GM12874 (cell line): Measurements from ENCODE around the gene IL17F.

Experiments used
- TF ChIP-seq, protein P1 (sequence below): IDR thresholded peaks from 2 replicates; pipeline ENCODE4 v1.5.1; 2011; ENCODE audit warnings: low read depth, mild to moderate bottlenecking, control low read depth, low read length, moderate library complexity; ENCODE audit not compliant: insufficient read depth

The IL17F gene

DNA sequence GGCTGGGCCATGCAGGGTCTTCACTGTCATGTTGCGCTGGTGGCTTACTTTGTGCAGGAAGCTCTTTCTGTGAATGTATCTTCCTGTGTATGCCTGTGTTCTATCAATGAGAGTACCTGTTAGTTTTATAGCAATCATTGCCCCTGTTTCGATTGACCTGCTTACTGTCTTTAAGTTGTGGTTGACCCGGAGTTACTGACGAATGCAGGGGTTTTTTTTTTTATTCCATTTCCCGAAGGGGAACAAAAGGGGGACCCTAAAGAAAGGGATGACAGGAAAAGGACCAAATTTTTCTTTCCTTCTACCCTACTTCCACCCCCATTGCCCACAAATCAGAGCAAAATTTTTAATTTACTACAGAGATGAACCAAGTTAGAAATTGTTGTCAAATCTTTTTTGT, at the start of gene IL17F:
Gene IL17F (minus strand): TSS at position 101 of the 400 bp plus-strand sequence. CDS start 71 bp downstream, at position 30.
- TF ChIP-seq, protein P1, sequence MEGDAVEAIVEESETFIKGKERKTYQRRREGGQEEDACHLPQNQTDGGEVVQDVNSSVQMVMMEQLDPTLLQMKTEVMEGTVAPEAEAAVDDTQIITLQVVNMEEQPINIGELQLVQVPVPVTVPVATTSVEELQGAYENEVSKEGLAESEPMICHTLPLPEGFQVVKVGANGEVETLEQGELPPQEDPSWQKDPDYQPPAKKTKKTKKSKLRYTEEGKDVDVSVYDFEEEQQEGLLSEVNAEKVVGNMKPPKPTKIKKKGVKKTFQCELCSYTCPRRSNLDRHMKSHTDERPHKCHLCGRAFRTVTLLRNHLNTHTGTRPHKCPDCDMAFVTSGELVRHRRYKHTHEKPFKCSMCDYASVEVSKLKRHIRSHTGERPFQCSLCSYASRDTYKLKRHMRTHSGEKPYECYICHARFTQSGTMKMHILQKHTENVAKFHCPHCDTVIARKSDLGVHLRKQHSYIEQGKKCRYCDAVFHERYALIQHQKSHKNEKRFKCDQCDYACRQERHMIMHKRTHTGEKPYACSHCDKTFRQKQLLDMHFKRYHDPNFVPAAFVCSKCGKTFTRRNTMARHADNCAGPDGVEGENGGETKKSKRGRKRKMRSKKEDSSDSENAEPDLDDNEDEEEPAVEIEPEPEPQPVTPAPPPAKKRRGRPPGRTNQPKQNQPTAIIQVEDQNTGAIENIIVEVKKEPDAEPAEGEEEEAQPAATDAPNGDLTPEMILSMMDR = no peak

DNA sequence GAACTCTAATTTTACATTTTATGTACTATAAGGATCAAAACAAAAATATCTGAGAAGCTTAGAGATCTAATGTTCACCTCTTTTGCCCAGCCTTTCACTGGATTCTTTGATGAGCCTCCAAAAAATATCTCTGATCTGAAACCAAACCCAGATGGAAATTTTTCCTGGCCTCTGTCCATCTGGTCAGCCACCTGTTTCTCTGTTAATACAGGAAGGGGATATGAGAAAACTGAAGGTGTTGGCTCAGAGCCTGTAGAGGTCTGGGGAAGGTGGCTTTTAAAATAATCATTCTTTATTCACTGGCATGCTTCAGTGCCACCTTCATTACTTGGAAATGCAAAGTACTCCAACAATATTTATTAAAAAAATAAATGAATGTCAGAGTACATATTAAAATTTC, 48.8 kb upstream of the IL17F start:
- TF ChIP-seq, protein P1 = no peak

DNA sequence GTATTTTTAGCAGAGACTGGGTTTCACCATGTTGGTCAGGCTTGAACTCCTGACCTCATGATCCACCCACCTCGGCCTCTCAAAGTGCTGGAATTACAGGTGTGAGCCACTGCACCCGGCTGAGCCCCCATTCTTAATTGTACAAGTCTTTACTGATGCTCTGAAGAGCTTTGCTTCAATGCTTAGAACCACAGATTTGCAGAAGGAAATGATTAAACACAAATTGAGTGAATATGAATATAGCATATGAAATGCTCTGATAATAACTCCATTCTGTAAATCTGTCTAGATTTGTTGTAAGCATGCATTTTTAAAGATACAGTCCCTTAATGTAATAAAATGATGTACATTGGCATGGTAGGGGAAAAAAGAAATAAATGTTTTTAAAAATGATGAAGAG, 44.5 kb upstream of the IL17F start:
- TF ChIP-seq, protein P1 = no peak

DNA sequence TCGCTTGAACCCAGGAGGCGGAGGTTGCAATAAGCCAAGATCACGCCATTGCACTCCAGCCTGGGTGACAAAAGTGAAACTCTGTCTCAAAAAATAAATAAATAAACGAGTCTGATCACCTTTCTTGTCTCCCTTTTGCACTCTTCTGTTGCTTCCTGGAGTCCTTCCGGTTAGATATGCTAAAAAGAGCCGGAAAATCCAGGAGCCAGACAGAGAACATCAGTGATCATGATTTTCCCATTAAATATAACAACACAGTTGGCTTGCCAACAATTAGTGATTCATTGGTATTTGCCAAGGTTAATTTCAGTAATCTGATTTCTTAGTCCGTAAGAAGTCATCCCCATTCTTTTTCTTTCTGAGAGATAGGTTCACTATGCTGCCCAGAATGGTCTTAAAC, 43.9 kb upstream of the IL17F start:
- TF ChIP-seq, protein P1 = no peak

DNA sequence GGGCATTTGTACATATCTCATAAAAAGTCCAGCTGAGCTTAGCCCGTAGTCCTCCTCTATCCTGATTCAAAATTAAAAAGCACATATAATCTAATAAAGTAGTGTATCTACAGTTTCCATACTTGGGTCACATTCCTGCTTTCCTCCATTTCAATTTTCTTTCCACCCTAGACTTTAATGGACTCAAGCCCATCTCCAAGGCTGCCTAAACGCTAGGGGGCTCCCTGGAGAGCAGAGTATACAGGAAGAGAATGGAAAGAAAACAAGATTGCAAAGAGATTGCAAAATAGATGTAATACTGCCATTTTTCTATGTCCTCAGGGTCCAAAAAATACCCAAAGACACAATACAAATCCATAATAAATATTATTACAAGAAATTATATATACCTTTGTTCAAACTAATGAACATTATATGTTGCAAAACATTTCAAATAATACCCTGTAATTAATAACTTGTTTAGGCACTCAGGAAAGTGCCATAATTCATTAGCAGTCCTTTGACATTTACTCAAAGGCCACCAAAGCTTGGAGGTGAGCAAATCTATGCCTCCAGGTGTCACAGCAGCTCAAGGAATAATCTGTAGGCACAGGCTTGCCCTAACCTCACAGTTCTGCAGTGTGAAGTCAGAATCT, 42.6 kb upstream of the IL17F start:
- TF ChIP-seq, protein P1 = peak; percentile 61

DNA sequence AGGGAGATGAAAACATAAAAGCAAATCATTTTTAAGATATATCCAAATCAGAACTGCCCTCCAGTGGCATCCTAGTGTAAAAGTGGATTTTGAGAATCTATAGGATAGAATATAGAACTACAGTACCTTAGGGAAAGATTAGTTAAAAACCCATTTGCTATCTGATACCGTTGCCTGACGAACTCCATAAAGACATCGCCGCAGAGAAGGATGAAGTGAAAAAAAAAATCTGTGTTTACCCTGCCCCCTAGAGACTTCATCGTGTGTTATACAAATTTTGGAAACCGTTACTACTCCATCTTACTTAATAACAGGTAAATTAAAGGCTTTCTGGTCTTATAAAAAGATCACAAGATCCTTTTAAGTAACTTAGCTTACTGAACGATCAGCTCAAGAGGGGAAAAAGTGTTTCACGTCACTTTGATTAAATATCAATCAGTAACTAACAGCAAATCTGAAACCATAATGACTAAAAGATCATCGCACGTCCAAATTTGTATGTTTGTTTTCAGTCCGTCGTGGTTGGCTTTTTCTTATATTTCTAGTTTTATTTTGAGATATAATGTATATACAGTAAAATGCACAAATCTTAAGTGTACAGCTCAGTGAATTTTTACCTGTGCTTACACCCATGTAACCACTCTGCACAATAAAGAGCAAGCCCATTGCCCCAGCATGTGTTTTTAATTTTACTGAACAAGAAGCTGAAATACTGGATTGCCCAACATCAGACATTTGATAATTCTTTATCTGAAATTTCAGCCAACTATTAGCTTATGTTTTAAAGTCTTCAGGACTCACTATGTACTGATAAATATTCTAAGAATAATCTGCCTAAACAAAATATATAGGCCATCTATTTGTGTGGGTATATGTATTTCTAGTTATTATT, 41.1 kb upstream of the IL17F start:
- TF ChIP-seq, protein P1 = 0 out of 2 replicates have a peak, but pooled peaks have one; percentile 12

DNA sequence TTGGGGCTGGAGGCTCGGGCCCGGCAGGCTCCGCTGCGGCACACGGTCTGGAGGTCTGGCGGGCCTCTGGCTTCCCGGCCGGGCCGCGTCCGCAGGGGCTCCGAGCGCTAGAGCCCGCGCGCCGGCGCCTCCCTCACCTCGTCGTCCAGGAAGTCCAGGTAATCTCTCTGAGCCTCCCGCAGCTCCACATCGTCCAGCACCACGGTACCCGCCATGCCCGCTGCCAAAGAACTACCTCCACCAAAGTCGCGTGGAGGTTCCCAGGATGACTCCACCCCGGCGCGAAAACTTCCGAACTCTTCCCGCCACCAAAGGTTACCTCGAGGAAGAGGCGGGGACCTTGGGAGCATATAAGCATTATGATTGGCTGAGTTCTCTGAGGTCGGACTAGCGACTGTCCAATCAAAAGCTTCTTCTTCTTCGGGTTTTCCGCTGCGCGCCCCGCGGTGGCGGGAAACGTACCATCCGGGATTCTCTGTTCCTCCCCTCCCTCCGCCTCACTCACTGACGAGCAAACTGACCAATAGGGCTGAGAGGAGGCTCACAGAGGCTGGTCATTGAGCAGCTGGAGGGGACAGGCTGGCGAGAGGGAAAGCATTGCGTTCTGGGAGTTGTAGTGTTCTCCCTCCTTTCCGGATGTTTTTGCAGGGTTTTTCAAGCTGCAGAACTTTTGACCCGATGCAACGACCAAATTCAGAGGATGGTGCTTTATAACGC, 40.3 kb upstream of the IL17F start, which contains the start of gene MCM3:
Gene MCM3 (minus strand): TSS at position 283 of the 717 bp plus-strand sequence. CDS start 68 bp downstream, at position 215.
- TF ChIP-seq, protein P1 = no peak
